Lung (tissue), 12 donors: Measurements from ENCODE around the gene CHN1. TPM values are rescaled to one million over a fixed set of nuclear protein-coding genes. Genes with fewer than 3 reads are reported as not detected.

ENCODE experiments used
- ATAC-seq: fragments of 200-7000 bp; cut with Tn5 transposase; one replicate; pipeline ENCODE4 v1.9.1; 2020; ENCODE audit warnings: moderate number of reproducible peaks; ENCODE audit not compliant: insufficient read depth, low FRiP score
- DNase-seq, 3 donors: peaks; one replicate each; pipeline ENCODE4 v3.0.0-alpha.2; 2013 to 2017
- H3K27ac ChIP-seq, 2 donors: one replicate each; pipeline ENCODE4 v1.5.1; 2013; ENCODE audit warnings: mild to moderate bottlenecking in 2 of 2, moderate library complexity in 2 of 2, control low read depth in 1 of 2, inconsistent platforms in 1 of 2, low read depth in 1 of 2, low read length in 1 of 2
- H3K27me3 ChIP-seq, 3 donors: one replicate each; pipeline ENCODE4 v1.5.1; 2013; ENCODE audit warnings: low read length in 2 of 3; ENCODE audit not compliant: control insufficient read depth in 3 of 3, insufficient read depth in 3 of 3
- H3K36me3 ChIP-seq, 4 donors: one replicate each; pipeline ENCODE4 v1.5.1; 2013; ENCODE audit warnings: low read length in 4 of 4, mild to moderate bottlenecking in 1 of 4, moderate library complexity in 1 of 4; ENCODE audit not compliant: control insufficient read depth in 4 of 4, insufficient read depth in 4 of 4
- H3K4me1 ChIP-seq, 5 donors: one replicate each; pipeline ENCODE4 v1.5.1; 2013; ENCODE audit warnings: low read length in 5 of 5, mild to moderate bottlenecking in 2 of 5, moderate library complexity in 1 of 5; ENCODE audit not compliant: control insufficient read depth in 5 of 5, insufficient read depth in 5 of 5
- H3K4me3 ChIP-seq: one replicate; pipeline ENCODE4 v1.5.1; 2013; ENCODE audit warnings: mild to moderate bottlenecking, control low read depth, moderate library complexity
- H3K9ac ChIP-seq, 2 donors: one replicate each; pipeline ENCODE4 v1.5.1; 2013; ENCODE audit warnings: low read length in 2 of 2, control low read depth in 1 of 2; ENCODE audit not compliant: insufficient read depth in 1 of 2
- H3K9me3 ChIP-seq, 4 donors: one replicate each; pipeline ENCODE4 v1.5.1; 2013; ENCODE audit warnings: low read length in 3 of 4, mild to moderate bottlenecking in 1 of 4, moderate library complexity in 1 of 4; ENCODE audit not compliant: control insufficient read depth in 4 of 4, insufficient read depth in 3 of 4
- WGBS, 2 donors: extraction: QIAGEN DNeasy Blood & Tissue Kit; methylation state at CpG; one replicate each; pipeline ENCODE4 v1.1.7; 2013; 5-methylcytosine and 5-hydroxymethylcytosine counted together
- polyA plus RNA-seq, 2 donors: library from polyadenylated mRNA; stranded (reverse); fragments of 200-250 nt; gene quantifications; one replicate each; pipeline ENCODE4 v1.2.1, GENCODE V29; 2013
- total RNA-seq, 2 donors: library from RNA; depleted of rRNA in 1 of 2; stranded (reverse); fragments of >200 nt in 1 of 2; gene quantifications; one replicate each; pipeline ENCODE4 v1.2.1, GENCODE V29; 2014 to 2021
- TF ChIP-seq, protein P1 (sequence below): IDR thresholded peaks from 2 replicates; pipeline ENCODE4 v1.5.1; 2012; ENCODE audit warnings: mild to moderate bottlenecking; ENCODE audit errors: control extremely low read depth, extremely low read depth
- donor health status: control.
- donor health status: control.
- donor health status: Bipolar disorder and iron deficiency.
- donor health status: healthy.
- donor health status: DM: yes; HTN: yes; CAD: no.

The CHN1 gene
- total and polyA plus RNA-seq, 4 donors, result 6.8 to 80.9 (median 14.5) TPM

DNA sequence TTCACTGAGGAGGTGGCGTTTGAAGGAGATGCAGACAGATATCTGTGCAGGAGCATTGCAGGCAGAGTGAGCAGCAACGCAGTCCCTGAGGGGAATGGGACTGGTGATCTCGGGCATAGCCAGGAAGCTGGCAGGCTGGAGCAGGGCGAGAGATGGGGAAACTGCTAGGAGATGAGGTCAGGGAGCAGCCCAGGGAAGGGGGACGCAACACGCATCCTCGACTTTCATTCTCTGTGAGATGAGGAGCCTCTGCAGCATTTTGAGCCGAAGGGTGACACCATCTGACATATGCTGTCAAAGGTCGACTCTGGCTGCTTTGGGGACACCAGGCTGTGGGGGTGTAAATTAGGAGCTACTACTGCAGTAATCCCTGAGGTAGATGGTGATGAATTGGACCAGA, 236.6 kb downstream of the CHN1 start:
- Histone ChIP-seq H3K36me3 (no peaks in the 10 kb centered on the region), H3K4me3 (no peak overlapping the region), H3K9ac (no peak overlapping the region), H3K9me3 (no peaks in the 10 kb centered on the region), H3K4me1 (peaks cover 0 to 29% (median 13%) of the 10 kb centered on the region in 5 donors), H3K27me3 (no peaks in the 10 kb centered on the region), H3K27ac (no peak overlapping the region)
- TF ChIP-seq, protein P1, sequence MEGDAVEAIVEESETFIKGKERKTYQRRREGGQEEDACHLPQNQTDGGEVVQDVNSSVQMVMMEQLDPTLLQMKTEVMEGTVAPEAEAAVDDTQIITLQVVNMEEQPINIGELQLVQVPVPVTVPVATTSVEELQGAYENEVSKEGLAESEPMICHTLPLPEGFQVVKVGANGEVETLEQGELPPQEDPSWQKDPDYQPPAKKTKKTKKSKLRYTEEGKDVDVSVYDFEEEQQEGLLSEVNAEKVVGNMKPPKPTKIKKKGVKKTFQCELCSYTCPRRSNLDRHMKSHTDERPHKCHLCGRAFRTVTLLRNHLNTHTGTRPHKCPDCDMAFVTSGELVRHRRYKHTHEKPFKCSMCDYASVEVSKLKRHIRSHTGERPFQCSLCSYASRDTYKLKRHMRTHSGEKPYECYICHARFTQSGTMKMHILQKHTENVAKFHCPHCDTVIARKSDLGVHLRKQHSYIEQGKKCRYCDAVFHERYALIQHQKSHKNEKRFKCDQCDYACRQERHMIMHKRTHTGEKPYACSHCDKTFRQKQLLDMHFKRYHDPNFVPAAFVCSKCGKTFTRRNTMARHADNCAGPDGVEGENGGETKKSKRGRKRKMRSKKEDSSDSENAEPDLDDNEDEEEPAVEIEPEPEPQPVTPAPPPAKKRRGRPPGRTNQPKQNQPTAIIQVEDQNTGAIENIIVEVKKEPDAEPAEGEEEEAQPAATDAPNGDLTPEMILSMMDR, result no peak
- ATAC-seq, result no peak
- DNase-seq, result no peak
- 80 to 84% methylated on average over 9 of the region's 9 CpGs for WGBS, 2 donors

DNA sequence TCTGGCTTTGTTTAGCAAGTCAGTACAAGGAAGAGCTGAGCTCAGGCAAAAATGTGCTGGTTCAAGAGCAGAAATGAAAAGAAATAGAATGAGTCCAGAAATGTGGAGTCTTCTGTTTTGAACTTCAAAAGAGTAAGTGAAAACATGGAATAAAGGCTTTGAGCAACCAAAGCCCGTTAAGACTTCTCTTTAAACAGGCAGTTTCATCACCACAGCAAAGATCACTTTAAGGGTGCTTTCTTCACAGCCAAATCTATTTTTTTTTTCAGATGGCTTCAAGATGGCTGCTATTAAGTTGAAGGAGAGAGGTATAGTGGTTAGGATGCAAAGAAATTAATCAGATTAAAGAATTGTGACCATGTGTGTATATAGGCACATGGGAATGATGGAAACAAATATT, 238.9 kb downstream of the CHN1 start:
- WGBS, 2 donors, result 45 to 61% methylated on average over 1 of the region's 1 CpG
- no peak overlapping the region for H3K4me3 ChIP-seq
- no peak for DNase-seq
- no peaks in the 10 kb centered on the region for H3K36me3 ChIP-seq
- no peak overlapping the region for H3K27ac ChIP-seq
- H3K4me1 ChIP-seq, result peaks cover 0 to 22% (median 4%) of the 10 kb centered on the region in 5 donors
- no peaks in the 10 kb centered on the region for H3K27me3 ChIP-seq
- no peak overlapping the region for H3K9ac ChIP-seq
- TF ChIP-seq, protein P1, result no peak
- no peak for ATAC-seq
- no peaks in the 10 kb centered on the region for H3K9me3 ChIP-seq

DNA sequence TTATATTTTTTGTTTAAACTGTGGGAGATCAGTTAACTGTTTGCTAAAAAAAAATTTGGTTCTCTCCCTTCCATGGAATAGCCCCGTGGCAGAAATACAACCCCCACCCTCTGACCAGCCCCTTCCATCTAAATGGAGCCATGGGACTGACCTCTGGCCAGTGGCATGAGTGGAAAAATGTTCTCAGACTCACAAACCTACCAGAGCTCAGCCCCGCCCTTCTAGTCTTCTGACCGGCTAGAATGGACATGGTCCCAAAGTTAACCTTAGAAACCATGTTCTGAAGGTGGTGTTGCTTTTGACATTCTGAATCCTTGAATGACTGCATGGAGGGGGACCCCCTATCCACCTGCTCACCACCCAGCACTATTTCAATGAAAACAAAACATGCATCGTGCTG, 239.6 kb downstream of the CHN1 start:
- Histone ChIP-seq H3K4me1 (peaks cover 0 to 22% (median 4%) of the 10 kb centered on the region in 5 donors), H3K9ac (no peak overlapping the region), H3K27ac (no peak overlapping the region), H3K4me3 (no peak overlapping the region), H3K27me3 (no peaks in the 10 kb centered on the region), H3K9me3 (no peaks in the 10 kb centered on the region), H3K36me3 (no peaks in the 10 kb centered on the region)
- ATAC-seq (no peak), DNase-seq (no peak)
- WGBS, 2 donors, result 85 to 87% methylated on average over 4 of the region's 4 CpGs
- TF ChIP-seq, protein P1, result no peak
